HG02938 (cell line): ENCODE measurements around the gene ERICH6.
"Not testable (repeated sequence)": the region's sequence is repeated elsewhere in the genome, so short reads cannot be mapped to it uniquely, and the experiment has no call there.

Experiments
- ATAC-seq: cut with Tn5 transposase; IDR thresholded peaks from one replicate; pipeline ENCODE4 v1.9.1; 2021; ENCODE audit warnings: mild to moderate bottlenecking, moderate library complexity; ENCODE audit not compliant: unreplicated experiment

Gene ERICH6

GRCh38 chr3:150682824-150683223 is 20.9 kb downstream of the ERICH6 start:
- ATAC-seq = no peak

- ATAC-seq = no peak
These were observed 21.4 kb downstream of the ERICH6 start for GRCh38 chr3:150682279-150682678.

DNA sequence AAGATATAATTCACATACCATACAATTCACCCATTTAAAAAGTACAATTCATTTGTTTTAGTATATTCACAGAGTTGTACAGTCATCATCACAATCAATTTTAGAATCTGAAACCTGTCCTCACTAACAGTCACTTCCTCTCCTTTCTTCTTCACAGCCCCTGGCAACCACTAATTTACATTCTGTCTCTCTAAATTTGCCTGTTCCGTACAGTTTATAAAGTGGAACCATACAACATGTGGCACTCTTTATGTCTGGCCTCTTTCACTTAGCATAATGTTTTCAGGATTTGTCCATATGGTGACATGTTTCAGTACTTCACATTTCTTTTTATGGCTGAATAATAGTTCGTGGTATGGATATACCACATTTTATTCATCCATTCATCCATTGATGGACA is 22.7 kb downstream of the ERICH6 start:
- peak; percentile 97 for ATAC-seq

DNA sequence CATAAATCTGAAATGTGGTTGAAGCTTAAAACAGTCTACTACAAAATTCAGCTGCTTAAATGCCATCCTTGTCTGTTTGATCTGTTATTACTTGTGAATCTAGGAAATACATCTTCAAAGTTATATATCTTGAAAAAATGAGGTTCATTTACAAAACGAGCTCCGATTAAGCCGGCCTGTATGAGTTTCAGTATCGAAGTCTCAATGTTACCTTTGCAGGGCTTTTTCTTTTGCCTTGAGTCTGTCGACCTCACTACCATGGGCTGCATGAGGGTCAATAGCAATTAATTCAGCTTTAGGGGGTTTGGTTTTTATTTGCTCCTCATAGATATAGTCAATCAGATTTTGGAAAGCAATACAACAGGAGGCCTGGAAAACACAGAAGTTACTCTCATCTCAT is 23.2 kb downstream of the ERICH6 start:
- ATAC-seq = peak; percentile 29

DNA sequence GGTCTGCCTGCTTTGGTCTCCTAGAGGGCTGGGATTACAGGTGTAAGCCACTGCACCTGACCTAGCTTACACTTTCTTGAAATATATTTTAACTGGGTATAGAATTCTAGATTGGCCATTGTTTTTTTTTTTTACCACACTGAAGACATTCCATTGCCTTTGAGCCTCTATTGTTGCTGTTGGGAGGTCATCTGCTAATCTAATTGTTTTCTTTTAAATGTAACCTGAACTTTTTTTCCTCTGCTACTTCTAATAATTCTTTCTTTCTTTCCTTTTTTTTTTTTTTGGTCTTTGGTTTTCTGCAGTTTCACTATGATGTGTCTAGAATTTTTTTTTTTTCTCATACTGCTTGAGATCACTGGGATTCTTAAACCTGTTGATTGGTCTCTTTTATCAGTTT is 28.1 kb downstream of the ERICH6 start:
- no peak for ATAC-seq

- ATAC-seq = no peak
These were observed 29.8 kb downstream of the ERICH6 start for GRCh38 chr3:150673966-150674365.

DNA sequence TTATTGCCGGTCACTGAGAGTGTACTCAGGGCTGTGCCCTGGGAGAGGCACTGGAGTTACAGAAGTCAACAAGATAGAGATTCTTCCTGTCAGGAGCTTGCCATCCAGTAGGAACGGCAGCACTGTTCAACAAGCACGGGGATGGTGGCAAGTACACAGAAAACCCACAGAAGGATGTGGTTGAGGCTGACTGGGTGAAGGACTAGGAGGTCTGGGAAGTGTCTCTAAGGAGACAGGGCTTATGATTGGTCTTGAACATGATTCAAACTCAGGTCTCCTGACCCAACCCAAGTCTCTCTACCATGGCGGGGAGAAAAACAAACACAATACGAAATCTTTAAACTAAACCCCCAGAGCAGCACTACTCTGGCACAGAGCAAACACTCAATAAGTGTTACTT is 37.6 kb downstream of the ERICH6 start:
- ATAC-seq = no peak

DNA sequence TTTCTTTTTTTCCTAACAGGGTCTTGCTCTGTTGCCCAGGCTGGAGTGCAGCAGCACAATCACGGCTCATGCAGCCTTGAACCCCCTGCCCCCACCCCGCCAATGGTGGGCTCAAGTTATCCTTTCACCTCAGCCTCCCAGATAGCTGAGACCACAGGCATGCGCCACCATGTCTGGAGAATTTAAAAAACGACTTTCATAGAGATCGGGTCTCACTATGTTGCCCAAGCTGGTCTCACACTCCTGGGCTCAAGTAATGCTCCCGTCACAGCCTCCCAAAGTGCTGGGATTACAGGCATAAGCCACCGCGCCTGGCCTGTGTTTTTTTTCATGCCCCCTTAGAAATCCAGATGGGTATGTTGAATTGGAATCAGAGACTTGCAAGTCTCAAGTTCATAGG is 40.3 kb downstream of the ERICH6 start:
- ATAC-seq = no peak

DNA sequence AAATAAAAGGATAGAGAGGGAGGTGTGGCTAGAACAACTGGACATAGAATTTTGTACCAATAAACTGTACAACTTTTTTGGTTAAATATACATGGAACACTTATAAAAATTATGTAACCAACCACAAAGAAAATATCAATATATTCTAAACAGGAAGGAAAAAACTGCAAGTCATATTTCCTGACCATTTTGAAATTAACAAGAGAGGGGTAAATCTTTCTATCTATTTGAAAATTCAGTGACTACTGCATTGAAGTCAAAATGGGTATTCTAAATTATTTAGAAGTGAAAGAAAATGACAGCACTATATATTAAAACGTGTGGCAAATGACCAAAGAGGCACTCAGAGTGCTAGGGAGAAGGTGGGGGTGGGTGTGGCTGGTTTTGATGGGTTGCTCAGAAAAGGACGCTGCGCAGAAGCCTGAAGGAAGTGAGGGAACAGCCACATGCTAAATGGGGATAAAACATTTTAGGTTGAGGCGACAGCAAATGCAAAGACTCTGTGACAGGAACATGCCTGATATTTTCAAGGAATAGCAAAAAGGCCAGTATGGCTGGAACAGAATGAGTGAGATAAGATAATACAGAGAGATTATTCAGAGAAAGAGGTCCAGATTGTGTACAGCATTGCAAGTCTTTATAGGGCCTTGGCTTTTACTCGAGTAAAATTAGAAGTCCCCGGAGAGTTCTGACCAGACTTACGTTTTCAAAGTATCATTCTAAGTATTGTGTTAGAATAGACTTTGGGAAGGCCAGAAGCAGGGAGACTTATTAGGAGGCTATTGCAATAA is 41.1 kb downstream of the ERICH6 start:
- ATAC-seq = no peak

DNA sequence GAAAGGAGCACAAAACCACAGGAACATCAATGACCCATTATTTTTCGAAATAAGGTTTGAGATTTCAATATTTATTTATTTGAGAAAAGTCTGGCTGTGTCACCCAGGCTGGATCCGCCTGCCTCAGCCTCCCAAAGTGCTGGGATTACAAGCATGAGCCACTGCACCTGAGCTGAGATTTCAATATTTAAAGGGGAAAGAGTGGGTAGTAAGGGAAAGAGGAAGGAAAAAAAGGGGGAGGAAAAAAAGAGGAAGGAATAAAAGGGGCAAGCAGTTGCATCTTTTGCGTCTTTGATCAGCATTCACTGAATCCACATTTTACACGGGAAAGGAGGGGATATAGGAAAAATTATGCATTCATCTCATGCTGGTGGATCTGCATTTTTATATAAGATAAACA is 47.4 kb downstream of the ERICH6 start:
- ATAC-seq = no peak

DNA sequence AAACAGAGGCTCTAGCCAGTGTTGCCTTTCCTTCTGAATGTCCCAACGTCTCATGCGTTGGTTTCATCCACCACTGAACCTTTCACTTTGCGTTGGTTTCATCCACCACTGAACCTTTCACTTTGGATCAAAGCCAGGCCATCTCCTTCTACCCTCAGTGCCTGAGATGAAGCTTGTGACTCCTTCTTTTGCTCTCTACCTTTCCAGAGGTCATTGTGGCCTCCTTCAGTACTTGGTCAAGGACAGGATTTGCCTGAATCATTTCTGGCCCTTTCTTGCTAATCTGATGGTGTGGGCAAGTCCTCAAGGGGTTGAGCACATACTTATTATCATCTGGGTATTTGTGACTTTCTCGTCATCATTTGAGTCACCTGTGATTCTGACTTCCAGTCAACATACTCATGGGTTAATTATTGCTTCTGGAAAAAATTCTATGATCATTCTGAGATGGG is 50.6 kb downstream of the ERICH6 start:
- peak; percentile 66 for ATAC-seq

DNA sequence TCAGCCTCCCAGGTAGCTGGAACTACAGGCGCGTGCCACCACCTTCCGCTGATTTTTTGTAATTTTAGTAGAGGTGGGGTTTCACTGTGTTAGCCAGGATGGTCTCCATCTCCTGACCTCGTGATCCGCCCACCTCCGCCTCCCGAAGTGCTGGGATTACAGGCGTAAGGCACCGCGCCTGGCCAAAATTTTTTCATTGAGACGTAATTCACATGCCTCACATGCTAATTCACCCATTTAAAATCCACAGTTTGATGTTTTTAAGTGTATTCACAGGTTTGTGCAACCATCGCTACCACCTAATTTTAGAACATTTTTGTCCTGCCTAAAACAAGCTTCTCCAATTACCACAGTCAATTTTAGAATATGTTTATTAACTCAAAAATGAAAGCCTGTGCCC is 63.5 kb downstream of the ERICH6 start:
- no peak for ATAC-seq

- ATAC-seq = no peak
These were observed 64.5 kb downstream of the ERICH6 start for GRCh38 chr3:150639262-150639661.

- ATAC-seq = no peak
These were observed 67.5 kb downstream of the ERICH6 start for GRCh38 chr3:150636258-150636657.

- ATAC-seq = peak; percentile 74
These were observed 68.2 kb downstream of the ERICH6 start for GRCh38 chr3:150635526-150635925.

- no peak for ATAC-seq
These were observed 68.6 kb downstream of the ERICH6 start for GRCh38 chr3:150635076-150635475.

GRCh38 chr3:150631515-150632221 is 72.1 kb downstream of the ERICH6 start:
- no peak for ATAC-seq

DNA sequence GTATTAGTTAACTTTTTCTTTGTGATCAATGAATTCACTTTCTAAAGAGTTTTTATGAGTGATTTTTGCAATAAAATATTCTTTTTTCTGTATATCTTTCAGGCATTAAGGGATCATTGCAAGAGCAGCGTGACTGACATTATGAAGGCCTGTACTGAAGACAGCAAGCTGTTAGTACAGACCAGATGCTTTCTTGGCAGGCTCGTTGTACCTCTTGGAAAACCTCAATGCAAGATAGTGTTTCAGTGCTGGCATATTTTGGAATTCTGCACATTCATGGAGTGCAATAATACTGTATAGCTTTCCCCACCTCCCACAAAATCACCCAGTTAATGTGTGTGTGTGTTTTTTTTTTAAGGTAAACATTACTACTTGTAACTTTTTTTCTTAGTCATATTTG is 76.2 kb downstream of the ERICH6 start:
- no peak for ATAC-seq

GRCh38 chr3:150626148-150626930 is 77.4 kb downstream of the ERICH6 start:
- ATAC-seq = no peak

GRCh38 chr3:150623945-150624344 is 79.8 kb downstream of the ERICH6 start:
- ATAC-seq = no peak

- ATAC-seq = not testable (repeated sequence)
These were observed 80.8 kb downstream of the ERICH6 start for GRCh38 chr3:150622955-150623354.
